GM12878 (cell line): ENCODE data around the gene AOPEP. TPM values are rescaled to one million over a fixed set of nuclear protein-coding genes. Genes with fewer than 3 reads are reported as not detected.

Experiments
- ATAC-seq: fragments of 200-7000 bp; cut with Tn5 transposase; 3 replicates; pipeline ENCODE4 v1.9.1; 2020; ENCODE audit warnings: mild to moderate bottlenecking, moderate library complexity
- BruUV-seq: library from RNA; stranded (reverse); fragments of 400-500 nt; replicated peaks from 2 replicates; lab custom pipeline; 2021; lab: Mats Ljungman, UMichigan
- CTCF ChIA-PET: fragments of 300-600 bp; sonication (Branson Sonifier 250); formaldehyde crosslinking; extraction: SDS; loops from one replicate; lab custom pipeline; 2021; ENCODE audit warnings: inconsistent platforms; lab: Yijun Ruan, JAX
- POLR2A ChIA-PET: fragments of 350-600 bp; formaldehyde crosslinking; extraction: SDS; loops from one replicate; lab custom pipeline; 2021; ENCODE audit warnings: inconsistent platforms; lab: Charles Lee
- RAD21 ChIA-PET: fragments of 300-600 bp; sonication (Branson Sonifier 250); formaldehyde crosslinking; loops from one replicate; lab custom pipeline; 2023; ENCODE audit warnings: antibody characterized with exemption; ENCODE audit not compliant: unreplicated experiment; lab: Charles Lee
- SMC1A ChIA-PET: fragments of 300-600 bp; sonication (Branson Sonifier 250); formaldehyde crosslinking; loops from one replicate; lab custom pipeline; 2023; ENCODE audit not compliant: unreplicated experiment, uncharacterized antibody; lab: Charles Lee
- DNase-seq: peaks from one replicate; pipeline ENCODE4 v3.0.0-alpha.2; 2011; ENCODE audit warnings: low read depth, low spot score
- FAIRE-seq: peaks from 3 replicates; lab custom pipeline; 2011; peaks lifted over from hg19 to GRCh38; lab: Jason Lieb, UNC
- H2AFZ ChIP-seq: 2 replicates; pipeline ENCODE4 v1.6.0; 2011; ENCODE audit warnings: low read depth, low read length, control low read depth; ENCODE audit not compliant: control insufficient read depth
- H3K27ac ChIP-seq: 2 replicates; pipeline ENCODE4 v1.5.1; 2011; ENCODE audit warnings: control low read depth; ENCODE audit not compliant: control insufficient read depth, insufficient read depth
- H3K27me3 ChIP-seq, 2 experiments: replicated peaks in 1 of 2; 2 replicates each; pipeline versions ENCODE4 v1.6.0 to v1.6.1; 2011; ENCODE audit warnings: low read length in 1 of 2; ENCODE audit not compliant: control insufficient read depth in 2 of 2, insufficient read depth in 2 of 2
- H3K36me3 ChIP-seq, 2 experiments: 2 replicates each; pipeline ENCODE4 v1.5.1; 2011; ENCODE audit warnings: low read length in 1 of 2; ENCODE audit not compliant: control insufficient read depth in 2 of 2, insufficient read depth in 2 of 2
- H3K4me1 ChIP-seq: 2 replicates; pipeline ENCODE4 v1.6.1; 2011; ENCODE audit warnings: mild to moderate bottlenecking, low read length, moderate library complexity, mixed read lengths; ENCODE audit not compliant: control insufficient read depth, insufficient read depth
- H3K4me2 ChIP-seq: 2 replicates; pipeline ENCODE4 v1.6.0; 2011; ENCODE audit warnings: control low read depth; ENCODE audit not compliant: control insufficient read depth, insufficient read depth
- H3K4me3 ChIP-seq: fragments of 200-600 bp; sonication (generic); 2 replicates; pipeline ENCODE4 v1.5.1; 2016
- H3K79me2 ChIP-seq: 2 replicates; pipeline ENCODE4 v1.6.0; 2011; ENCODE audit warnings: low read length; ENCODE audit not compliant: control insufficient read depth, insufficient read depth
- H3K9ac ChIP-seq: 2 replicates; pipeline ENCODE4 v1.8.0; 2011; ENCODE audit warnings: low read length, control low read depth, mixed read lengths; ENCODE audit not compliant: control insufficient read depth, insufficient read depth
- H3K9me3 ChIP-seq: replicated peaks from 3 replicates; pipeline ENCODE4 v1.5.1; 2011; ENCODE audit warnings: mild to moderate bottlenecking, low read length; ENCODE audit not compliant: control insufficient read depth, insufficient read depth
- H4K20me1 ChIP-seq: 2 replicates; pipeline ENCODE4 v1.6.0; 2011; ENCODE audit not compliant: control insufficient read depth, insufficient read depth
- POLR2AphosphoS5 ChIP-seq: IDR thresholded peaks from 2 replicates; pipeline ENCODE4 v1.6.1; 2011; ENCODE audit warnings: mild to moderate bottlenecking, low read length, inconsistent platforms
- SRF ChIP-seq, 2 experiments: IDR thresholded peaks; 2 replicates each; pipeline ENCODE4 v1.6.1; 2011; ENCODE audit warnings: low read depth in 2 of 2, low read length in 2 of 2, mild to moderate bottlenecking in 1 of 2, moderate library complexity in 1 of 2
- WGBS: methylation state at CpG from one replicate; pipeline ENCODE4 v1.1.6; 2016; ENCODE audit warnings: low lambda C conversion rate; ENCODE audit not compliant: insufficient replicate concordance, insufficient coverage; ENCODE audit errors: missing lambda C conversion rate; 5-methylcytosine and 5-hydroxymethylcytosine counted together
- in situ Hi-C: fragments of 300-500 bp; cut with MboI; formaldehyde crosslinking; loops from 9 replicates; pipeline ENCODE4 v1.14.3; 2018; ENCODE audit warnings: mixed read lengths
- intact Hi-C: fragments of 100-400 bp; cut with micrococcal nuclease; formaldehyde crosslinking; loops from one replicate; pipeline ENCODE4 v1.14.2; 2022; ENCODE audit not compliant: unreplicated experiment
- polyA plus RNA-seq, 11 experiments: library from polyadenylated mRNA; depleted of rRNA in 4 of 11; unstranded in 6 of 11; stranded (reverse) in 5 of 11; fragments of >200 nt; fragmentation: Nextera tagmentation in 4 of 11; fragmentation: Illumina TruSeq in 1 of 11; extraction: Ambion mirVana in 4 of 11; extraction: Trizol in 1 of 11; gene quantifications; 1 replicate in 1 of 11; 2 replicates in 10 of 11; pipeline versions ENCODE4 v1.2.1 to v1.2.3, GENCODE V29; 2011 to 2016; ENCODE audit warnings: inconsistent platforms in 2 of 11, missing spikeins in 2 of 11, low read depth in 1 of 11
- total RNA-seq, 4 experiments: library from RNA; depleted of rRNA in 3 of 4; stranded (reverse); fragments of >200 nt in 3 of 4; fragmentation: Illumina TruSeq in 1 of 4; extraction: Trizol in 1 of 4; gene quantifications; 2 replicates each; pipeline versions ENCODE4 v1.2.1 to v1.2.3, GENCODE V29; 2013 to 2021
- TF ChIP-seq, protein P1 (sequence below): fragments of 450-650 bp; IDR thresholded peaks from 2 replicates; pipeline ENCODE4 v1.6.1; 2016; ENCODE audit warnings: mild to moderate bottlenecking

The AOPEP gene
- total and polyA plus RNA-seq, 10 of the 15 experiments (the other 5 are each of a cell fraction or from before 2014, with no cell fraction given) = 2.3 to 16.9 (median 10.1) TPM

DNA sequence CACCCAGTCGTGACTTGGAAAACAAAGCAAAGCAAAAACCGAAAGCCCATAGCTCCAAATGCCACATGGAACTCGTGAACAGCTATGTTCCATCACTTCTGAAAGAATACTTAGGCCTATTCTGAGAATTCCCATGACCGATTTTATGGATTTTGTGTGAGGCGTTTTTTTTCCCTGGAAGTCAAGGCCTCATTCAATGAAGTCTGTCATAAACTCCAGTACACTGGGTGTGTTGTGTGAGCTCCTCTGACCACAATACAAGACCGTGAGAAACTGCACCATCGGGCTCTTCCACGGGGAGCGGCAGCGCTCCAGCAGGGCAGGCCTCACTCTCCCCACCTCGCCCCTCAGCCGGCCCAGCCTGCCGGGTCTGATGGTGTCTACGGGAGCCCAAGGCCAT, 381.5 kb downstream of the AOPEP start:
- no peak overlapping the region for H3K4me3 ChIP-seq
- no TSS peak for BruUV-seq
- FAIRE-seq (no peak), ATAC-seq (no peak), DNase-seq (no peak)
- 97% methylated on average over 14 of the region's 14 CpGs for WGBS
- H3K36me3 ChIP-seq = no peaks in the 10 kb centered on the region; a peak in 1 of 4 replicates
- no peak overlapping the region for H2AFZ ChIP-seq
- in situ Hi-C loops (no loop called here), intact Hi-C loops (no loop called here)
- ChIA-PET POLR2A (no interaction called here), CTCF (interaction anchor here (1.4 kb wide), 1 partner anchor 23 kb away, joined by 5 read pairs; no protein-coding TSS in a partner anchor), RAD21 (no interaction called here), SMC1A (no interaction called here)
- H4K20me1 ChIP-seq = no peaks in the 10 kb centered on the region; the same call in 1 of the 2 replicates
- no peak overlapping the region for H3K27ac ChIP-seq
- no peak overlapping the region for H3K4me2 ChIP-seq
- TF ChIP-seq SRF (IDR thresholded peaks at IDR 0.05; ENCODE audit: low read depth in 2 of 2, low read length in 2 of 2) (no peak), POLR2AphosphoS5 (no peak)
- no peaks in the 10 kb centered on the region for H3K27me3 ChIP-seq
- no peaks in the 10 kb centered on the region for H3K79me2 ChIP-seq
- no peaks in the 10 kb centered on the region for H3K9me3 ChIP-seq
- H3K4me1 ChIP-seq = no peaks in the 10 kb centered on the region
- H3K9ac ChIP-seq = no peak overlapping the region

DNA sequence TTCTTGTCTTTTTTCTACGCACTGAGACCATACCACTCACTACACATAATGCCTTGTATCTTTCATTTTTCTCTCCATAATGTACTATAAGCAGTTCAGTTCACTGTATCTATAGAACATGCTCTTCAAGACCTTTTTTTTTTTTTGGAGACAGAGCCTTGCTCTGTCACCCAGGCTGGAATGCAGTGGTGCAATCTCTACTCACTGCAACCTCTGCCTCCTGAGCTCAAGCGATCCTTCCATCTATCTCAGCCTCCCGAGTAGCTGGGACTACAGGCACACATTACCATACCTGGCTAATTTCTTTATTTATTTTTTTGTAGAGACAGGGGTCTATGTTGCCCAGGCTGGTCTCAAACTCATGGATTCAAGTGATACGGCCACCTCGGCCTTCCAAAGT, 382.3 kb downstream of the AOPEP start:
- CTCF ChIA-PET = interaction anchor here (1.4 kb wide), 1 partner anchor 22 kb away, joined by 5 read pairs; no protein-coding TSS in a partner anchor

More for the DNA sequence above, 382.3 kb downstream of the AOPEP start:
- Histone ChIP-seq H3K4me1 (no peaks in the 10 kb centered on the region), H3K4me3 (no peak overlapping the region), H3K79me2 (no peaks in the 10 kb centered on the region), H4K20me1 (no peaks in the 10 kb centered on the region; the same call in 1 of the 2 replicates), H3K27ac (no peak overlapping the region), H3K27me3 (no peaks in the 10 kb centered on the region), H3K36me3 (no peaks in the 10 kb centered on the region; a peak in 1 of 4 replicates), H3K9me3 (no peaks in the 10 kb centered on the region), H2AFZ (no peak overlapping the region), H3K9ac (no peak overlapping the region), H3K4me2 (no peak overlapping the region)
- DNase-seq (no peak), ATAC-seq (no peak), FAIRE-seq (peak; percentile 41)
- ChIA-PET POLR2A (no interaction called here), RAD21 (no interaction called here), SMC1A (no interaction called here)
- no peak for TF ChIP-seq POLR2AphosphoS5
- TF ChIP-seq, protein P1, sequence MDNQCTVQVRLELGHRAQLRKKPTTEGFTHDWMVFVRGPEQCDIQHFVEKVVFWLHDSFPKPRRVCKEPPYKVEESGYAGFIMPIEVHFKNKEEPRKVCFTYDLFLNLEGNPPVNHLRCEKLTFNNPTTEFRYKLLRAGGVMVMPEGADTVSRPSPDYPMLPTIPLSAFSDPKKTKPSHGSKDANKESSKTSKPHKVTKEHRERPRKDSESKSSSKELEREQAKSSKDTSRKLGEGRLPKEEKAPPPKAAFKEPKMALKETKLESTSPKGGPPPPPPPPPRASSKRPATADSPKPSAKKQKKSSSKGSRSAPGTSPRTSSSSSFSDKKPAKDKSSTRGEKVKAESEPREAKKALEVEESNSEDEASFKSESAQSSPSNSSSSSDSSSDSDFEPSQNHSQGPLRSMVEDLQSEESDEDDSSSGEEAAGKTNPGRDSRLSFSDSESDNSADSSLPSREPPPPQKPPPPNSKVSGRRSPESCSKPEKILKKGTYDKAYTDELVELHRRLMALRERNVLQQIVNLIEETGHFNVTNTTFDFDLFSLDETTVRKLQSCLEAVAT = no peak
- no TSS peak for BruUV-seq
- in situ Hi-C loops = no loop called here
- intact Hi-C loops = no loop called here
- 98% methylated on average over 5 of the region's 5 CpGs for WGBS
